ENCODE data around the gene PSMD5.

- TF ChIP-seq POLR2A (IDR thresholded peaks at IDR 0.05): no peak
- no peak for TF ChIP-seq CTCF (IDR thresholded peaks at IDR 0.05)
These were observed 12.0 kb upstream of the PSMD5 start for GRCh38 chr9:120854596-120855327.

Measured in heart left ventricle (tissue), 13 donors.